ENCODE measurements around the gene TCF25.

The TCF25 gene

GRCh38 chr16:89908236-89908635 is 34.8 kb downstream of the TCF25 start:
- no peak for DNase-seq (ENCODE audit: low read depth)
- H3K4me3 ChIP-seq (ENCODE audit: low read depth, low read length) = no peak overlapping the region
- no peak for TF ChIP-seq CTCF (conservative IDR thresholded peaks at IDR 0.05; ENCODE audit: low read depth, low read length)

GRCh38 chr16:89909777-89910716 is 36.7 kb downstream of the TCF25 start:
- H3K4me3 ChIP-seq (ENCODE audit: low read depth, low read length) = no peak overlapping the region
- peak; percentile 84 for DNase-seq (ENCODE audit: low read depth)
- TF ChIP-seq CTCF (conservative IDR thresholded peaks at IDR 0.05; ENCODE audit: low read depth, low read length) = peak; percentile 95

- no peak for TF ChIP-seq CTCF (conservative IDR thresholded peaks at IDR 0.05; ENCODE audit: low read depth, low read length)
- H3K4me3 ChIP-seq (ENCODE audit: low read depth, low read length) = no peak overlapping the region
- DNase-seq (ENCODE audit: low read depth) = no peak
These were observed 37.4 kb downstream of the TCF25 start for GRCh38 chr16:89910717-89911354.

- no peak overlapping the region for H3K4me3 ChIP-seq (ENCODE audit: low read depth, low read length)
- DNase-seq (ENCODE audit: low read depth) = no peak
- TF ChIP-seq CTCF (conservative IDR thresholded peaks at IDR 0.05; ENCODE audit: low read depth, low read length) = no peak
These were observed 38.0 kb downstream of the TCF25 start for GRCh38 chr16:89911375-89911774.

- no peak for DNase-seq (ENCODE audit: low read depth)
- TF ChIP-seq CTCF (conservative IDR thresholded peaks at IDR 0.05; ENCODE audit: low read depth, low read length) = no peak
- no peak overlapping the region for H3K4me3 ChIP-seq (ENCODE audit: low read depth, low read length)
These were observed 38.8 kb downstream of the TCF25 start for GRCh38 chr16:89912143-89912542.

GRCh38 chr16:89912627-89913026 is 39.2 kb downstream of the TCF25 start:
- TF ChIP-seq CTCF (conservative IDR thresholded peaks at IDR 0.05; ENCODE audit: low read depth, low read length) = no peak
- no peak for DNase-seq (ENCODE audit: low read depth)

More at GRCh38 chr16:89912627-89913026, 39.2 kb downstream of the TCF25 start:
- H3K4me3 ChIP-seq (ENCODE audit: low read depth, low read length) = no peak overlapping the region
